HT1080 (cell line): ENCODE data around the gene OGFOD2. TPM values are rescaled to one million over a fixed set of nuclear protein-coding genes. Genes with fewer than 3 reads are reported as not detected.

Source experiments
- DNase-seq: peaks from one replicate; pipeline ENCODE4 v3.0.0-alpha.2; 2015; ENCODE audit warnings: low read depth
- total RNA-seq: library from RNA; depleted of rRNA; stranded (reverse); fragments of >200 nt; shearing (Covaris generic); gene quantifications from 2 replicates; pipeline ENCODE4 v1.2.3, GENCODE V29; 2014

Gene OGFOD2
- total RNA-seq, 1 experiment from 2014 or later, result 19.4 TPM

GRCh38 chr12:122951406-122951805 is 23.6 kb upstream of the OGFOD2 start:
- peak; percentile 86 for DNase-seq

DNA sequence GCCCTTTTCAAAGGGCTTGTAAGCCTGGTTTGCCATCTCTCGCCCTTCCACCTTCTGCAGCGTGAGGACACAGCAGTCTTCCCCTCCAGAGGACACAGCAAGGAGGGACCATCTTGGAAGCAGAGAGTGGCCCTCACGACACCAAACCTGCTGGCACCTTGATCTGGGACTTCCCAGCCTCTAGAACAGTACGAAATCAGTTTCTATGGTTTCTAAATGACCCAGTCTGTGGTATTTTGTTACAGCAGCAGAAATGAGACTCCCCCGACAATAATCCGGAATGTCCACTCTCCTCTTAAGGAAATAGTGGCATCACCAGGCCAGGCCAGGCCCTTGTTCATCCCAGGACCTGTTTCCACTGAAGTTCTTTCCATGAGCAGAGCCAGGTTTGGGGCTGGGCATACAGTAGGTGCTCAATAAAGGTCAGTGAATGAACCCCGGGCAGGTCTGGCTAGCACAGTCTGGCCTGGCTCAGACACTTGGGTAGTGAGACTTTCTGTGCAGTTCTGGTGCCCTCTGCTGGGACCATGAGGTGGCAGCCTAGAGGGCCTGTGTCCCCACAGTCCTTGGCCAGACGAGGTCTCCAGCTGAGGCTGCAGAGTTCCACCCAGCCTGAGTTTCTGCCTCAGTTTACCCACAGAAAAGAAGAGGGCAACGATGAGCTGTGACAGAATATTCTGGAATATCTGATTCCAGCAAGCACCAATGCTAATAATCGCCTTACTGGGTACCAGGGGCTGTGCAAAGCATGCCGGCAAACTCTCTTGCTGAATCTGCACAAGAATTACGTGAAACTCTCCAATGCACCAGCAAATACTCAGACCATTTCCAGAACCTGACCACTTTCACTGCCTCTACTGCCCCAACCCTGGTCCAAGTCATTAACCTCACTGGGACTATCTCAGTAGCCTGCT is 22.8 kb upstream of the OGFOD2 start:
- DNase-seq, result peak; percentile 72

- no peak for DNase-seq
These were observed 19.9 kb upstream of the OGFOD2 start for GRCh38 chr12:122955156-122955555.

- DNase-seq, result no peak
These were observed 19.0 kb upstream of the OGFOD2 start for GRCh38 chr12:122956035-122956434.

- no peak for DNase-seq
These were observed 16.7 kb upstream of the OGFOD2 start for GRCh38 chr12:122958198-122958888.

DNA sequence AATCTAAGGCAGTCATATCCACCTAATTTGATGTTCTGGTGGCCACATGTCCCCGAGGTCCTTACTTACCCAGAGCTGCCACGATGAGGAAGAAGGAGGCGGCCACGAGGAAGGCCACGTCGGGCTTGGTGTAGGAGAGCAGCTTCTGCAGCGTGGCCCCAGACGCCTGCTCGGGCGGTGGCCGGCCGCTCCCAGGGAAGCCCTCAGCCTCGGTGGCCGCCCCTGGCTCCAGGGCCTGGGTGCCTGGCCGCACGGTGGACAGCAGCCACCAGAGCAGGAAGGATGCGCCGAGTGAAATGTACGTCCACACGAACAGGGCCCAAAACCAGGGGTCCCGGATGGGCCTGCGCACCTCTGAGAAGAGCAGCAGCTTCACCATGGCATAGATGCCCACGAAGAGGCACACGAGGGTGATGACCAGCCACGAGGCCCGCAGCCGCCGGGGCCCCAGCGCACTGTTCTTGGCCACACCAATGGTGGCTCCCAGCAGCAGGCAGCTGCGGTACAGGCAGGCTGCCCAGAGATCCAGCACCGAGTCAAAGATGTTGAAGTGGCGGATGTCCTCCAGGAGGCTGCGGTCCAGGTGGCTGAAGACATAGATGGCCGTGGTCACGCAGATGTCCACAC is 15.4 kb upstream of the OGFOD2 start:
- DNase-seq, result no peak

- no peak for DNase-seq
These were observed 14.9 kb upstream of the OGFOD2 start for GRCh38 chr12:122960193-122960569.

- no peak for DNase-seq
These were observed 13.3 kb upstream of the OGFOD2 start for GRCh38 chr12:122961531-122962329.

DNA sequence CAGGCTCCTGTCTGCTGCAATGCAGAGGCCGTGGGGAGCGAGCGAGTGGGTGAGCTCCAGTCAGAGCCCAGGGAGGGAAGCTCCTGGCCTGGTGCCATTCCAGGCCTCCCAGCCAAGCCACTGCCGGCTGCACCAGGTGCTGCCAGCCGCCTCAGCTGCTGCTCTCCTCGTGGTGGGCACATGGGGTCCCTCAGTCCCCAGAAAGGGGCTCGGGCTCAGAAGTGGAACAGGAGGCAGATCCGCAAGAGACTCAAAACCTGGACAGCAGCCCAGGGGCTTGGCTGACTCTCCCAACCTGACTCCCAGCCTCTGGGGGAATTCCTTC is 11.1 kb upstream of the OGFOD2 start:
- no peak for DNase-seq

GRCh38 chr12:122964439-122965257 is 10.4 kb upstream of the OGFOD2 start:
- DNase-seq, result no peak

DNA sequence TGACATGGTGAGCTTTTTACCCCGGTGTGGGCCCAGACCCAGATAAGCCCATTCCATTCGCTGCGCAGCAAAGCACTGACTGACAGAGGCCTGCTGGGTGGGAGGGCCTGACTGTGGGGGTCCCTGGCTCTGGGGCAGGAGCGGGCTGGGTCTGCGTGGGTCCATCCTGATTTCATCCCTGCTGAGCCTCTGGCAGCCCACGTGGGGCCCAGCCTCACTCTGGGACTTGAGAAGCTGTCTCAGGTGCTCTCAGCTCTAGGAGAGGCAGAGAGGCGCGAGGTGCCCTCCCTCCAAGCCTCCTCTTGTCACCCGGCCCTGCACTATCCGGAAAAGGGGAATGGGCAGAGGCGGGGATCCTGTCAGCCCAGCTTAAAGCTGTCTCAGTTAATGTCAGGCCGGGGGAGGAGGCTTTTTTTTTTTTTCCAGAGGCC is 9.7 kb upstream of the OGFOD2 start:
- DNase-seq, result no peak

DNA sequence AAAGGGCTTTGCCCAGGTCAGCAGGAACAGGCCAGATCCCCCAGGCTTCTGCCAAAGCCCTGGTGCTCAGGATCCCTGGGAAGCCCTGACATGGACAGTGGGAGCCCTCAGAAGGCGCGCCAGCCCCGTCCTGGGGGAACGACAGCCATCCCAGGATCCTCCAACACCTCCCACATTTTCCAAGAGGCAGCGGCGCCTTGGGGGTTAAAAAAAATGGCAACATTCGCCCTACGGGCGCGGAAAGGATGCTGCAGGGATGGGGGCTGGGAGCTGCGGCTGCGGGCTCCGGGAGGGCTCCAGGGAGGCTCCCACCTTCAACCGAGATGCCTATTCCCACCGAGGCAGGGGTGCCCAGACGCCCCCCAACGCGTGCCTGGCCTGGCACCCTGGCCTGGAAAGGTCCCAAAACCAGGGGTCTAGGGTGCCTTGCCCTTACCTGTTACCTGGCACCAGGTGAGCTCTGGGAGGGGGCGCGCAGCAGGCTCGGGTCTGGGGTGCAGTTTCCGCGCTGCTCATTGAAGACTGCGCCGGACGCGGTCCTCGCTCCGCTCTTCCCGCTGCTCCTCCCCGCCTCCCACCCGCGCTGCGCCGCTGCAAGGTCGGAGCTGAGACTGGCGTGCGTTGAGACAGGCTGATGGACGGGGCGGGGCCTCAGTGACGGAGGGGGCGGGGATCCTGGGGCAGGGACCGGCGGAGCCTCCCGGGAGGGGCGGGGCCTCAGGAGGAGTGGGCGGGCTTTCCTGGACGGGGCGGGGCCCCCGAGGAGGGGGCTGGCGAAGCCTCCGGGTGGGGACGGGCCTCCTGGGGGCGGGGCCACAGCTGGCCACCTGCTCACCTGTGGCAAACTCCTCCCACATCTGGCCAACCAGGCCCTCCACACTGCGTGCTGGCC is 8.9 kb upstream of the OGFOD2 start, which contains the start of gene ABCB9:
Gene ABCB9, minus strand, starts transcription at position 613 of the 892 bp plus-strand sequence. CDS start 6,228 bp downstream, outside the sequence.
- peak; percentile 67 for DNase-seq

- DNase-seq, result no peak
These were observed 8.1 kb upstream of the OGFOD2 start for GRCh38 chr12:122966743-122967550.

DNA sequence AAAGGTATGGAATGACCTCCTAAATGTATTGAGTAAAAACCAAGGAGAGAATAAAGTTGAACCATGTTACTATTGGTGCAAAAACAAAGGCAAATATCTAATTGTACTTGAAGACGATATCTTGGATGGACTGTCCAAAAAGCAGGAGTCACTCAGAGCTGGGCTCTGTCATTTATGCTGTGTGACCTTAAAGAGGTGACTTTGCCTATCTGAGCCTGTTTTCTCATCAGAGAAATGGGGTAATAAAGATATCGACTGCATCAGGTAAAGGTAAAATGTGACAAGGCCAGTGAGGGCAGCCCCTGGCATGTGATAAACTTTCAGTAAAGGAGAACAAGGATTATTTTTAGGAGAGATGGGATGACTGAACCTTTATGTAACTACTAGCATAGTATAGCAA is 6.9 kb upstream of the OGFOD2 start:
- DNase-seq, result no peak

GRCh38 chr12:122969676-122970075 is 5.4 kb upstream of the OGFOD2 start:
- DNase-seq, result no peak

DNA sequence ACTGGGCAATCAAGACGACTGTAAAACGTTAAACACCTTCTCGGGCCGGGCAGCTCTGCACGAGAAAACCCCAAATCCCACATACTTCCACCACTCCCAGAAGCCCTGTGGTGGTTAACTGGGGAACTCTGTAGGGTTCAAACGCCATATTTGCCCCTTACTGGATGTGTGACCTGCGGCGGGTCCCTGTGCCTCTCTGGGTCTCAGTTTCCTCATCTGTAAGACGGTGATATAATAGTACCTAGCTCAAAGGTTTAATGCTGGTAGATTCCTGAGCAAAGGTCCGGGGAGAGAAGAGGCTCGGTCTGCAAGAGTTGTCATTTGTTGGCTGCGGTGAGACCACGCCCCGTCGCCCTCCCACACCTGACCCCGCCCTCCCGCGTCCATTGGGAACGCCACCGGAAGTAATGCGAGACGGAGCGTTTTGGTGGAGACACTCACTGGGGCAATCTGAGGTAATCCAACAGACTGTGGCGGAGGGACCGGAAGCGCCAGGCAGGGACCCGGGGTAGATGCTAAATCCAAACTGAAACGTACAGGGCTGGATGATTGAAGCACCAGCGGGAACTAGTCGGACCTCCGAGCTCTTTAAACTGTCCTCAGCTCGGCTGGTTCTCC is 661 bp upstream of the OGFOD2 start:
- DNase-seq, result peak; percentile 94

- DNase-seq, result no peak
These were observed 975 bp downstream of the OGFOD2 start for GRCh38 chr12:122975790-122976647.
